Activated naive CD4-positive, alpha-beta T cell treated with anti-CD3 and anti-CD28 coated beads for 36 hours (primary cell): ENCODE data around the gene DNAJB11. TPM values are rescaled to one million over a fixed set of nuclear protein-coding genes. Genes with fewer than 3 reads are reported as not detected.

Experiments
- CTCF ChIA-PET: fragments of 350-600 bp; sonication (Branson Sonifier 250); formaldehyde crosslinking; loops from one replicate; lab custom pipeline; 2021; ENCODE audit warnings: antibody characterized with exemption; lab: Charles Lee
- DNase-seq: peaks from one replicate; pipeline ENCODE4 v3.0.0-alpha.2; 2020
- H3K27ac Mint-ChIP-seq: one replicate; pipeline ENCODE4 v1.8.0; 2021; ENCODE audit warnings: mild to moderate bottlenecking, mixed read lengths
- H3K27me3 Mint-ChIP-seq: one replicate; pipeline ENCODE4 v1.8.0; 2021; ENCODE audit warnings: low read depth, mixed read lengths
- H3K36me3 Mint-ChIP-seq: one replicate; pipeline ENCODE4 v1.8.0; 2021; ENCODE audit warnings: low read depth, mixed read lengths
- H3K4me1 Mint-ChIP-seq: one replicate; pipeline ENCODE4 v1.8.0; 2021; ENCODE audit warnings: low read depth, mixed read lengths
- H3K4me3 Mint-ChIP-seq: one replicate; pipeline ENCODE4 v1.8.0; 2021; ENCODE audit warnings: mild to moderate bottlenecking, moderate library complexity, mixed read lengths
- H3K9me3 Mint-ChIP-seq: one replicate; pipeline ENCODE4 v1.8.0; 2021; ENCODE audit warnings: mixed read lengths
- intact Hi-C: fragments of 100-400 bp; cut with micrococcal nuclease; formaldehyde crosslinking; loops from one replicate; pipeline ENCODE4 v1.15.1; 2023
- total RNA-seq, 2 experiments: library from RNA; stranded (reverse); gene quantifications; one replicate each; pipeline ENCODE4 v1.2.3, GENCODE V29; 2021

Gene DNAJB11
- total RNA-seq, 2 experiments from 2014 or later, result 30.0 to 30.5 TPM

- Mint-ChIP-seq H3K4me3 (no peak overlapping the region), H3K27me3 (no peaks in the 10 kb centered on the region), H3K27ac (no peak overlapping the region), H3K9me3 (no peaks in the 10 kb centered on the region), H3K4me1 (peaks cover 21% of the 10 kb centered on the region), H3K36me3 (peaks cover 17% of the 10 kb centered on the region)
- DNase-seq, result no peak
- CTCF ChIA-PET, result interaction anchor here (0.5 to 1.1 kb wide), 4 partner anchors 28 to 579 kb away, joined by 3 to 7 read pairs (median 4); no protein-coding TSS in a partner anchor
- intact Hi-C loops, result no loop called here
These were observed 16.7 kb downstream of the DNAJB11 start for GRCh38 chr3:186587183-186587582.

- Mint-ChIP-seq H3K36me3 (peaks cover 14% of the 10 kb centered on the region), H3K27me3 (no peaks in the 10 kb centered on the region), H3K9me3 (no peaks in the 10 kb centered on the region), H3K4me3 (no peak overlapping the region), H3K4me1 (peaks cover 21% of the 10 kb centered on the region), H3K27ac (peak overlapping the region; percentile 1)
- intact Hi-C loops, result loop anchor here (1.0 kb wide), 1 partner anchor 29 kb away; no protein-coding TSS in a partner anchor
- CTCF ChIA-PET, result interaction anchor here (0.6 to 4.2 kb wide), 2 partner anchors 27 to 334 kb away, joined by 3 to 35 read pairs; no protein-coding TSS in a partner anchor
- DNase-seq, result no peak
These were observed 18.1 kb downstream of the DNAJB11 start for GRCh38 chr3:186588632-186589031.

GRCh38 chr3:186589121-186589520 lies 18.6 kb downstream of the DNAJB11 start:
- Mint-ChIP-seq H3K9me3 (no peaks in the 10 kb centered on the region), H3K36me3 (peaks cover 13% of the 10 kb centered on the region), H3K27ac (no peak overlapping the region), H3K27me3 (no peaks in the 10 kb centered on the region), H3K4me3 (no peak overlapping the region), H3K4me1 (peaks cover 21% of the 10 kb centered on the region)
- intact Hi-C loops, result loop anchor here (1.0 kb wide), 1 partner anchor 28 kb away; no protein-coding TSS in a partner anchor
- CTCF ChIA-PET, result interaction anchor here (0.6 to 4.2 kb wide), 4 partner anchors 19 to 334 kb away, joined by 3 to 35 read pairs (median 4); no protein-coding TSS in a partner anchor
- no peak for DNase-seq

- Mint-ChIP-seq H3K27me3 (no peaks in the 10 kb centered on the region), H3K4me3 (no peak overlapping the region), H3K4me1 (peaks cover 21% of the 10 kb centered on the region), H3K9me3 (no peaks in the 10 kb centered on the region), H3K36me3 (peaks cover 5% of the 10 kb centered on the region), H3K27ac (peak overlapping the region; percentile 20)
- peak; percentile 23 for DNase-seq
- CTCF ChIA-PET, result interaction anchor here (0.6 to 4.2 kb wide), 5 partner anchors 18 to 230 kb away, joined by 3 to 35 read pairs (median 3); partner anchors contain the start of gene DNAJB11
- intact Hi-C loops, result loop anchor here (1.0 kb wide), 2 partner anchors 20 to 27 kb away; partner anchors contain the start of gene DNAJB11
These were observed 19.5 kb downstream of the DNAJB11 start for GRCh38 chr3:186589856-186590579.

GRCh38 chr3:186590580-186591295 lies 20.2 kb downstream of the DNAJB11 start:
- Mint-ChIP-seq H3K9me3 (no peaks in the 10 kb centered on the region), H3K36me3 (peaks cover 2% of the 10 kb centered on the region), H3K4me1 (peaks cover 21% of the 10 kb centered on the region), H3K27ac (no peak overlapping the region), H3K27me3 (no peaks in the 10 kb centered on the region), H3K4me3 (no peak overlapping the region)
- intact Hi-C loops, result loop anchor here (1.0 kb wide), 1 partner anchor 20 kb away; the partner anchor contains the start of gene DNAJB11
- no peak for DNase-seq
- CTCF ChIA-PET, result interaction anchor here (0.6 to 4.2 kb wide), 6 partner anchors 13 to 213 kb away, joined by 3 to 35 read pairs (median 3); partner anchors contain the start of gene DNAJB11

GRCh38 chr3:186592682-186593081 lies 22.2 kb downstream of the DNAJB11 start:
- Mint-ChIP-seq H3K27me3 (no peaks in the 10 kb centered on the region), H3K4me1 (peaks cover 21% of the 10 kb centered on the region), H3K36me3 (no peaks in the 10 kb centered on the region), H3K27ac (no peak overlapping the region), H3K9me3 (no peaks in the 10 kb centered on the region), H3K4me3 (no peak overlapping the region)
- intact Hi-C loops, result no loop called here
- CTCF ChIA-PET, result interaction anchor here (1.2 to 4.2 kb wide), 2 partner anchors 21 to 23 kb away, joined by 3 to 35 read pairs; partner anchors contain the start of gene AHSG
- no peak for DNase-seq

GRCh38 chr3:186593862-186594261 lies 23.3 kb downstream of the DNAJB11 start:
- Mint-ChIP-seq H3K4me3 (no peak overlapping the region), H3K27ac (no peak overlapping the region), H3K4me1 (peaks cover 15% of the 10 kb centered on the region), H3K9me3 (no peaks in the 10 kb centered on the region), H3K27me3 (no peaks in the 10 kb centered on the region), H3K36me3 (no peaks in the 10 kb centered on the region)
- DNase-seq, result no peak
- CTCF ChIA-PET, result interaction anchor here (1.2 to 2.8 kb wide), 4 partner anchors 16 to 23 kb away, joined by 3 to 14 read pairs (median 6); partner anchors contain the start of gene AHSG
- intact Hi-C loops, result no loop called here

GRCh38 chr3:186594591-186595113 lies 24.1 kb downstream of the DNAJB11 start:
- intact Hi-C loops, result no loop called here
- H3K27ac Mint-ChIP-seq, result no peak overlapping the region
- H3K9me3 Mint-ChIP-seq, result no peaks in the 10 kb centered on the region
- peaks cover 11% of the 10 kb centered on the region for H3K4me1 Mint-ChIP-seq
- no peak overlapping the region for H3K4me3 Mint-ChIP-seq
- no peaks in the 10 kb centered on the region for H3K27me3 Mint-ChIP-seq
- no peak for DNase-seq
- CTCF ChIA-PET, result interaction anchor here (1.6 to 2.8 kb wide), 3 partner anchors 15 to 22 kb away, joined by 4 to 14 read pairs (median 7); no protein-coding TSS in a partner anchor
- H3K36me3 Mint-ChIP-seq, result no peaks in the 10 kb centered on the region

- CTCF ChIA-PET, result interaction anchor here (0.6 to 2.8 kb wide), 4 partner anchors 8 to 20 kb away, joined by 3 to 14 read pairs (median 6); no protein-coding TSS in a partner anchor
- intact Hi-C loops, result no loop called here
- Mint-ChIP-seq H3K9me3 (no peaks in the 10 kb centered on the region), H3K27ac (no peak overlapping the region), H3K4me1 (no peaks in the 10 kb centered on the region), H3K27me3 (no peaks in the 10 kb centered on the region), H3K4me3 (no peak overlapping the region), H3K36me3 (no peaks in the 10 kb centered on the region)
- DNase-seq, result no peak
These were observed 26.2 kb downstream of the DNAJB11 start for GRCh38 chr3:186596568-186597287.

GRCh38 chr3:186598108-186598784 lies 27.7 kb downstream of the DNAJB11 start:
- H3K27me3 Mint-ChIP-seq, result no peaks in the 10 kb centered on the region
- no peak for DNase-seq
- CTCF ChIA-PET, result interaction anchor here (0.6 kb wide), 1 partner anchor 79 kb away, joined by 3 read pairs; no protein-coding TSS in a partner anchor
- H3K27ac Mint-ChIP-seq, result no peak overlapping the region
- H3K4me3 Mint-ChIP-seq, result no peak overlapping the region
- no peaks in the 10 kb centered on the region for H3K4me1 Mint-ChIP-seq
- no peaks in the 10 kb centered on the region for H3K36me3 Mint-ChIP-seq
- no peaks in the 10 kb centered on the region for H3K9me3 Mint-ChIP-seq
- intact Hi-C loops, result no loop called here

- H3K4me1 Mint-ChIP-seq, result no peaks in the 10 kb centered on the region
- no peaks in the 10 kb centered on the region for H3K36me3 Mint-ChIP-seq
- DNase-seq, result no peak
- H3K27me3 Mint-ChIP-seq, result no peaks in the 10 kb centered on the region
- H3K27ac Mint-ChIP-seq, result no peak overlapping the region
- CTCF ChIA-PET, result interaction anchor here (0.6 kb wide), 1 partner anchor 80 kb away, joined by 3 read pairs; no protein-coding TSS in a partner anchor
- intact Hi-C loops, result no loop called here
- H3K4me3 Mint-ChIP-seq, result no peak overlapping the region
- no peaks in the 10 kb centered on the region for H3K9me3 Mint-ChIP-seq
These were observed 28.2 kb downstream of the DNAJB11 start for GRCh38 chr3:186598794-186599141.
